GM23338 (cell line): Measurements from ENCODE around the gene CARMIL1. TPM values are rescaled to one million over a fixed set of nuclear protein-coding genes. Genes with fewer than 3 reads are reported as not detected.

Experiments used
- ETS1 ChIP-seq: IDR thresholded peaks from 2 replicates; pipeline ENCODE4 v1.6.1; 2016; ENCODE audit warnings: antibody characterized with exemption
- JUNB ChIP-seq: IDR thresholded peaks from one replicate; pipeline ENCODE4 v1.6.1; 2016; ENCODE audit warnings: antibody characterized with exemption; ENCODE audit not compliant: unreplicated experiment
- STAT1 ChIP-seq: IDR thresholded peaks from one replicate; pipeline ENCODE4 v1.6.1; 2016; ENCODE audit warnings: antibody characterized with exemption; ENCODE audit not compliant: unreplicated experiment
- ZNF114 ChIP-seq: fragments of 250-450 bp; sonication (Bioruptor Pico); IDR thresholded peaks from 2 replicates; pipeline ENCODE4 v1.5.0; 2020; ENCODE audit warnings: mild to moderate bottlenecking, moderate library complexity
- ZNF331 ChIP-seq: fragments of 250-450 bp; sonication (Bioruptor Pico); IDR thresholded peaks from 2 replicates; pipeline ENCODE4 v1.5.0; 2020; ENCODE audit warnings: low read depth, mild to moderate bottlenecking, moderate library complexity
- polyA plus RNA-seq: library from polyadenylated mRNA; unstranded; fragments of >200 nt; fragmentation: Nextera tagmentation; extraction: Ambion mirVana; gene quantifications from 2 replicates; pipeline ENCODE4 v1.2.1, GENCODE V29; 2016
- total RNA-seq: library from RNA; depleted of rRNA; stranded (reverse); fragments of >200 nt; shearing (Covaris generic); gene quantifications from 2 replicates; pipeline ENCODE4 v1.2.3, GENCODE V29; 2014
- TF ChIP-seq, protein P1 (sequence below): fragments of 250-450 bp; sonication (Bioruptor Pico); IDR thresholded peaks from 2 replicates; pipeline ENCODE4 v1.5.0; 2020; ENCODE audit warnings: mild to moderate bottlenecking, moderate library complexity
- TF ChIP-seq, protein P2 (sequence below): IDR thresholded peaks from one replicate; pipeline ENCODE4 v1.6.1; 2018; ENCODE audit warnings: antibody characterized with exemption; ENCODE audit not compliant: unreplicated experiment

CARMIL1 gene
- total and polyA plus RNA-seq, 2 experiments from 2014 or later, result 43.2 to 66.9 TPM

- TF ChIP-seq, protein P1, sequence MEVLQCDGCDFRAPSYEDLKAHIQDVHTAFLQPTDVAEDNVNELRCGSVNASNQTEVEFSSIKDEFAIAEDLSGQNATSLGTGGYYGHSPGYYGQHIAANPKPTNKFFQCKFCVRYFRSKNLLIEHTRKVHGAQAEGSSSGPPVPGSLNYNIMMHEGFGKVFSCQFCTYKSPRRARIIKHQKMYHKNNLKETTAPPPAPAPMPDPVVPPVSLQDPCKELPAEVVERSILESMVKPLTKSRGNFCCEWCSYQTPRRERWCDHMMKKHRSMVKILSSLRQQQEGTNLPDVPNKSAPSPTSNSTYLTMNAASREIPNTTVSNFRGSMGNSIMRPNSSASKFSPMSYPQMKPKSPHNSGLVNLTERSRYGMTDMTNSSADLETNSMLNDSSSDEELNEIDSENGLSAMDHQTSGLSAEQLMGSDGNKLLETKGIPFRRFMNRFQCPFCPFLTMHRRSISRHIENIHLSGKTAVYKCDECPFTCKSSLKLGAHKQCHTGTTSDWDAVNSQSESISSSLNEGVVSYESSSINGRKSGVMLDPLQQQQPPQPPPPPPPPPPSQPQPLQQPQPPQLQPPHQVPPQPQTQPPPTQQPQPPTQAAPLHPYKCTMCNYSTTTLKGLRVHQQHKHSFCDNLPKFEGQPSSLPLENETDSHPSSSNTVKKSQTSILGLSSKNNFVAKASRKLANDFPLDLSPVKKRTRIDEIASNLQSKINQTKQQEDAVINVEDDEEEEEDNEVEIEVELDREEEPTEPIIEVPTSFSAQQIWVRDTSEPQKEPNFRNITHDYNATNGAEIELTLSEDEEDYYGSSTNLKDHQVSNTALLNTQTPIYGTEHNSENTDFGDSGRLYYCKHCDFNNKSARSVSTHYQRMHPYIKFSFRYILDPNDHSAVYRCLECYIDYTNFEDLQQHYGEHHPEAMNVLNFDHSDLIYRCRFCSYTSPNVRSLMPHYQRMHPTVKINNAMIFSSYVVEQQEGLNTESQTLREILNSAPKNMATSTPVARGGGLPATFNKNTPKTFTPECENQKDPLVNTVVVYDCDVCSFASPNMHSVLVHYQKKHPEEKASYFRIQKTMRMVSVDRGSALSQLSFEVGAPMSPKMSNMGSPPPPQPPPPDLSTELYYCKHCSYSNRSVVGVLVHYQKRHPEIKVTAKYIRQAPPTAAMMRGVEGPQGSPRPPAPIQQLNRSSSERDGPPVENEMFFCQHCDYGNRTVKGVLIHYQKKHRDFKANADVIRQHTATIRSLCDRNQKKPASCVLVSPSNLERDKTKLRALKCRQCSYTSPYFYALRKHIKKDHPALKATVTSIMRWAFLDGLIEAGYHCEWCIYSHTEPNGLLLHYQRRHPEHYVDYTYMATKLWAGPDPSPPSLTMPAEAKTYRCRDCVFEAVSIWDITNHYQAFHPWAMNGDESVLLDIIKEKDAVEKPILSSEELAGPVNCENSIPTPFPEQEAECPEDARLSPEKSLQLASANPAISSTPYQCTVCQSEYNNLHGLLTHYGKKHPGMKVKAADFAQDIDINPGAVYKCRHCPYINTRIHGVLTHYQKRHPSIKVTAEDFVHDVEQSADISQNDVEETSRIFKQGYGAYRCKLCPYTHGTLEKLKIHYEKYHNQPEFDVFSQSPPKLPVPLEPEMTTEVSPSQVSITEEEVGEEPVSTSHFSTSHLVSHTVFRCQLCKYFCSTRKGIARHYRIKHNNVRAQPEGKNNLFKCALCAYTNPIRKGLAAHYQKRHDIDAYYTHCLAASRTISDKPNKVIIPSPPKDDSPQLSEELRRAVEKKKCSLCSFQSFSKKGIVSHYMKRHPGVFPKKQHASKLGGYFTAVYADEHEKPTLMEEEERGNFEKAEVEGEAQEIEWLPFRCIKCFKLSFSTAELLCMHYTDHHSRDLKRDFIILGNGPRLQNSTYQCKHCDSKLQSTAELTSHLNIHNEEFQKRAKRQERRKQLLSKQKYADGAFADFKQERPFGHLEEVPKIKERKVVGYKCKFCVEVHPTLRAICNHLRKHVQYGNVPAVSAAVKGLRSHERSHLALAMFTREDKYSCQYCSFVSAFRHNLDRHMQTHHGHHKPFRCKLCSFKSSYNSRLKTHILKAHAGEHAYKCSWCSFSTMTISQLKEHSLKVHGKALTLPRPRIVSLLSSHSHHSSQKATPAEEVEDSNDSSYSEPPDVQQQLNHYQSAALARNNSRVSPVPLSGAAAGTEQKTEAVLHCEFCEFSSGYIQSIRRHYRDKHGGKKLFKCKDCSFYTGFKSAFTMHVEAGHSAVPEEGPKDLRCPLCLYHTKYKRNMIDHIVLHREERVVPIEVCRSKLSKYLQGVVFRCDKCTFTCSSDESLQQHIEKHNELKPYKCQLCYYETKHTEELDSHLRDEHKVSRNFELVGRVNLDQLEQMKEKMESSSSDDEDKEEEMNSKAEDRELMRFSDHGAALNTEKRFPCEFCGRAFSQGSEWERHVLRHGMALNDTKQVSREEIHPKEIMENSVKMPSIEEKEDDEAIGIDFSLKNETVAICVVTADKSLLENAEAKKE (CRISPR knock-in tag), result no peak
- TF ChIP-seq JUNB (no peak), ETS1 (no peak), ZNF331 (no peak), ZNF114 (no peak), STAT1 (no peak)
- TF ChIP-seq, protein P2, sequence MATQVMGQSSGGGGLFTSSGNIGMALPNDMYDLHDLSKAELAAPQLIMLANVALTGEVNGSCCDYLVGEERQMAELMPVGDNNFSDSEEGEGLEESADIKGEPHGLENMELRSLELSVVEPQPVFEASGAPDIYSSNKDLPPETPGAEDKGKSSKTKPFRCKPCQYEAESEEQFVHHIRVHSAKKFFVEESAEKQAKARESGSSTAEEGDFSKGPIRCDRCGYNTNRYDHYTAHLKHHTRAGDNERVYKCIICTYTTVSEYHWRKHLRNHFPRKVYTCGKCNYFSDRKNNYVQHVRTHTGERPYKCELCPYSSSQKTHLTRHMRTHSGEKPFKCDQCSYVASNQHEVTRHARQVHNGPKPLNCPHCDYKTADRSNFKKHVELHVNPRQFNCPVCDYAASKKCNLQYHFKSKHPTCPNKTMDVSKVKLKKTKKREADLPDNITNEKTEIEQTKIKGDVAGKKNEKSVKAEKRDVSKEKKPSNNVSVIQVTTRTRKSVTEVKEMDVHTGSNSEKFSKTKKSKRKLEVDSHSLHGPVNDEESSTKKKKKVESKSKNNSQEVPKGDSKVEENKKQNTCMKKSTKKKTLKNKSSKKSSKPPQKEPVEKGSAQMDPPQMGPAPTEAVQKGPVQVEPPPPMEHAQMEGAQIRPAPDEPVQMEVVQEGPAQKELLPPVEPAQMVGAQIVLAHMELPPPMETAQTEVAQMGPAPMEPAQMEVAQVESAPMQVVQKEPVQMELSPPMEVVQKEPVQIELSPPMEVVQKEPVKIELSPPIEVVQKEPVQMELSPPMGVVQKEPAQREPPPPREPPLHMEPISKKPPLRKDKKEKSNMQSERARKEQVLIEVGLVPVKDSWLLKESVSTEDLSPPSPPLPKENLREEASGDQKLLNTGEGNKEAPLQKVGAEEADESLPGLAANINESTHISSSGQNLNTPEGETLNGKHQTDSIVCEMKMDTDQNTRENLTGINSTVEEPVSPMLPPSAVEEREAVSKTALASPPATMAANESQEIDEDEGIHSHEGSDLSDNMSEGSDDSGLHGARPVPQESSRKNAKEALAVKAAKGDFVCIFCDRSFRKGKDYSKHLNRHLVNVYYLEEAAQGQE, result no peak
Observed at GRCh38 chr6:25550631-25551030, 271.5 kb downstream of the CARMIL1 start (continued).
